GM18526 (cell line): ENCODE data around the gene NCAN.

Source experiments
- POLR2A ChIP-seq: IDR thresholded peaks from 3 replicates; pipeline ENCODE4 v1.6.1; 2011; ENCODE audit not compliant: insufficient read length; ENCODE audit errors: extremely low read depth

The NCAN gene

DNA sequence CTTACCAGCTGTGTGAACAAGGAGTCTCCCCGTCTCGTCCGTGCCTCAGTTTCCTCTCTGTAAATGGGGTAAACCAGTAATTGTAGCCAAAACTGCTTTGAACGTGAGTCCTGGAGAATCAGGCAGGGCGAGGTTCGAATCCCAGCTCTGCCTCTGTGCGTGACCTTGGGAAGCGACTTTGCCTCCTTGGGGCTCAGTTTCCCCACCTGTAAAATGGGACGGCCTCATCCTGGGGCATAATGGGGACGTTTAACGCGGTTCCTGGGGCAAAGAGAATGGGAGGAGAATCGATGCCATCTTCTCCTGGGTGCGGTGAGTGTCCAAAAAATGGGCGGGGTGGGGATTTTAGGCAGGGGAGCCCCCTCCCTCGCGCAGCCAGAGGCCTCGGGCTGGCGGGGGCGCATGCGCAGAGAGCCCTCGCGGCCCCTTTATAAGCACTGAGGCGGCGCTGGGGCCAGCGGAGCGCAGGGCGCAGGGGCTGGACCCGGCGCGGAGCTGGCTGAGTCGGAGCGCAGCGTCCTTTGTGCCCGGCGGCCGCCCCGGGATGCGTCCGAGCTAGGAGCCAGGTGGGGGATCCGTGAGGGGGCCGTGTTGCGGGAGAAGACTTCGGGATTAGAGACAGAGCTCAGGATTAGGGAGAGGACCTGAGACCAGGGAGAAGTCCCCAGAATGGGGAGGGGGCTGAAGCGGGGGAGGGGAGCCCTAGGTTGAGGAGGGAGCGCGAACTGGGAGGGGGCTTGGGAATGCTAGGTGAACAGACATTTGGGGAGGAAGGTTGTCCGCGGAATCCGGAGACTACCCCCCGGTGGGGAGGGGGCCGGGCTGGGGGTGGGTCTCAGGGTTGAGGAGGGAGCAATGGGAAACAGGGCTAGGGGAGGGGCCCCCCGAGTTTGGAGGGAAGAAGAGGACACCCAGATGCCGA lies at the start of gene NCAN:
Gene NCAN (plus strand): TSS at position 460 of the 922 bp plus-strand sequence. CDS start 4,996 bp downstream, outside the sequence.
- no peak for TF ChIP-seq POLR2A

DNA sequence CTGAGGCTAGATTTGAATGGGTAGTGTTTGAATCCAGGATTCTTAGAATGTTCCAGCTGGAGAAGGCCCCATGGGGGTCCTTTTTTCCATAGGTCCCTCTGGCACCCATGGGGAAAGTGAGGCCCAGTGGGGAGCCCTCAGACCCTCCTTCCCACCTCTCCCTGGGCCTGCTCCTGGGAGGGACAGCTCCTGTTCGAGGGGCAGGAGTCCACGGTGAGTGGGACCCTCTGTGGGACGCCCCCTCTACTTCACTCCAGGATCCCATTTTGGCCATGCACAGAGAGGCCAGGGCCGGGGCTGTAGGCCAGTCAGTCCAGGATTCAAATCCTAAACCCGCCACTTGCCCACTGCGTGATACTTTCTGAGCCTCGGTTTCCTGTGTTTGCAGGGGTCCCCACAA lies 49.3 kb upstream of the NCAN start:
- TF ChIP-seq POLR2A: no peak

DNA sequence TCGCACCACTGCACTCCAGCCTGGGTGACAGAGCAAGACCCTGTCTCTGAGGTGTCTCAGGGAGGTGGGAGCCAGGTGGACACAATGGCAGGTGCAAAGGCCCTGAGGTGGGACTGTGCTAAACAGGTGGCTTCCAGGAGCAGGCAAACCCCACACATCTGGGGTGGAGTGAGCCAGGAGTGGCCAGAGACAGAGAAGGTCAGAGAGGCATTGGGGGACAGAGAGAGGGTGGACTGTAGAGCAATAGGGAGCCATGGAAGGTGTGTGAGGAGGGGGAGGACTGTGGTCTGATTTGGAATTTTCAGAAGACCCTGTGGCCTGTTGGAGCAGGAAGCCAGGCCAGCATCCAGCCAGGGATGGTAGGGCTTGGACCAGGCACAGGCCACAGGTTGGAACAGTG lies 46.4 kb upstream of the NCAN start:
- no peak for TF ChIP-seq POLR2A

DNA sequence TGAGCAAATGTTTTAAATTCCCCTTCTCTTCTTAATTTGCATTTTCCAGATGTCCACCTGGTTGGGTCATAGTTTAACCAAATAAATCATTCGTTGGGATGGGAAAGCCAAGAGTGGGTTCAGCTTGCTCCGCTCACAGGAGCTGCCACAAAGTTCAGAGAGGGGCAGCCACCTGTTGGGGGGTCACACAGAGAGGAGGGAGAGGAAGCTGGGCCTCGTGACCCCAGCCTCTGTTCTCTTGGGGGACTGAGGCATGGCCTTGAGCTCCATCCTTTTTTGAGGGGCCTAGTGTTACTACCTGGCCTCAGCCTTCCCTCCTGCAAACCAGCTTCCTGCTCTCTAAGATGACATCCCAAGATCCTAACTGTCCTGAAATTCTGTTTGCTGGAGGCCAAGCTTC lies 44.1 kb upstream of the NCAN start:
- no peak for TF ChIP-seq POLR2A

DNA sequence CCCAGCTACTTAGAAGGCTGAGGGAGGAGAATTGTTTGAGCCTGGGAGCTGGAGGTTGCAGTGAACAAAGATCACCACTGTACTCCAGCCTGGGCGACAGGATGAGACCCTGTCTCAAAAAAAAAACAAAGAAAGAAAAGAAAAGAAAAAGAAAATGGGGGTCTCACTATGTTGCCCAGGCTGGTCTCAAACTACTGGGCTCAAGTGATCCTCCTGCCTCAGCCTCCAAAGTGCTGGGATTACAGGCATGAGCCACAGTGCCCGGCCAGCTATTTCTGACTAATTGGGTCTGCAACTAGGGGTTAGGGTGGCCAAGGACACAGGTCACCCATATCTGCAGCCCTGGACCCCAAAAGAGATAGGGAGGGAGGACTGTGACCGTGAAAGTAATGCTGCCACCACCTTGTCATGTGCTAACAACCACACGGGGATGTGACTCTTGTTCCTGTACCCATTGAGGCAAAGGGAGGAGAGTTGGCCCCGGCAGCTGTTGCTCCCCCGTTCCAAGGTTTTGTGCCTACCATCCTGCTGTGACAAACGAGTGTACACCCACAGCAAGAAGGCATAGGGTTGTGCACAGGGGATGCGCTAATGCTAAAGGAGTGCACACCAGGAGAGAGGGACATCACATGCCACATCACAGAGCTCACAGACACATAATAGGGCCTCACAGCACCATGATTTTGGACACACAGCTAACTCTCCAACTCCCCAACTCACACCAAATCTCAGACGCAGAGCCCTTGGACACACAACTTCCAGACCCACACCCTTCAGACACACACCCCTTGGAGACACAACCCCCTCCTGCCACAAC lies 42.3 kb upstream of the NCAN start:
- no peak for TF ChIP-seq POLR2A

DNA sequence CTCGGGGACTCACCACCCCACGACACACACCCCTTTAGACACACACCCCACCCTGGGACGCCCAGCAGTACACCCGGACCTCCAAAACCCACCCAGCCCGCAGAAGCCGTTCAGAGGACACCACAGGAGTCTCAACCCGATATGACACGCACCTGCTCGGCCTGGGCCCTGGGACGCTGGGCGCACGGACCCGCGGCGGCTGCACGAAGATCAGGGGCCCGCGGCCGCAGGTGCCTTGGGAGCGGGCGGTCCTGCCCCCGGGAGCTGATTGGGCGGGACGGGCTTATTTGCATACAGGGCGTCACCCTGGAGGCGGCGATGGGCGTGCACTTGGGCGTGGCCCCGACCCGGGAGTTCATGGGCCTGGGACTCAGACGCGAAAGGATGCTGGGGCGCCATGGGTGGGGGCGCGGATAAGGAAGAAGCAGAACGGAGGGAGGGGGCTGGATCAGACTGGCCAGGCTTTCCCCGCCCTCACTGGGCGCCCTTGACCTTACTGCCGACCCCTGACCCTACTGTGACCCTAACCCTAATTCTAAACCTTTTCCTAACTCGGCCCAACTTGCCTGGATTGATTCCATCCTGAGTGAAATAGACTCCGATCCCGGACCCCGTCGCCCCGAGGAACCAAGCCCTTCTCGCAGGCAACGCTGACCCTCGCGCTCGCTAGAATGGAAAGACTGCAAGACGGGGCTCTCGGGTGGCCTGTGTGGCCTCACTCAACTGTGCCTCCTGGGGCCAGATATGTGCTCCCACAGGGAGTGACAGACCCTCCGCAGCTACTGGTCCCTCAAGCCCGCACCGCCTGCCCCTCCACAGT lies 41.5 kb upstream of the NCAN start, which contains the start of gene MEF2B:
Gene MEF2B (minus strand): TSS at position 211 of the 820 bp plus-strand sequence. CDS start 19,528 bp downstream, outside the sequence.
- TF ChIP-seq POLR2A: peak; percentile 95

DNA sequence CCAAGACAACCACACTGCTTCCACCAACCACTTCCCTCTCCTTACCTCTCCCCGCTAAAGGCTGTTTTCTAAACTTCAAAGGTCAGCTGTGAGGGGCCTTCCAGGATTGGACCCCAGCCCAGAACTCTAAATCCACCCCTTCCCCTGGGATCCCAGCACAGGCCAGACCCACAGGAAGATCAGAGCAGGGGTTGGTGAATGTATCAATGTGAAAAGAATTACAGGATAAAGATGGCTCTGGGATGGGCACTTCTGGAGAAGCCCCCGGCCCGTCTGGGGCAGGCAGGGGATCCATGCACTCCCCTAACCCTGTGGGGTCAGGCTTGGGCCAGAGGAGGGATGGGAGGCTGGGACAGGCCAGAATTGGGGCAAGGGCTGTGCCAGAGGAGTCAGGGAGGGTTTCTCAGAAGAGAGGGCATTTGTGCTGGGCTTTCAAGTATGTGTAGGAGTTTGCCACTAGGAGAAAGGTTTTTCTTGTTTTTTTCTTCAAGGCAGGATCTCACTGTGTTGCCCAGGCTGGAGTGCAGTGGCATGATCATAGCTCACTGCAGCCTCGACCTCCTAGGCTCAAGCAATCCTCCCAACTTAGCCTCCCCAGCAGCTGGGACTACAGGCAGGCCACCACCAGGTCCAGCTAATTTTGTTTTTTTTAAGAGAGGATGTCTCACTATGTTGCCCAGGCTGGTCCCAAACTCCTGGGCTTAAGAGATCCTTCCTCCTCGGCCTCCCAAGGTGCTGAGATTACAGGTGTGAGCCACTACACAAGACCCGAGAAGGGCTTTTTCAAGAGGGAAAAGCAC lies 40.7 kb upstream of the NCAN start:
- no peak for TF ChIP-seq POLR2A

DNA sequence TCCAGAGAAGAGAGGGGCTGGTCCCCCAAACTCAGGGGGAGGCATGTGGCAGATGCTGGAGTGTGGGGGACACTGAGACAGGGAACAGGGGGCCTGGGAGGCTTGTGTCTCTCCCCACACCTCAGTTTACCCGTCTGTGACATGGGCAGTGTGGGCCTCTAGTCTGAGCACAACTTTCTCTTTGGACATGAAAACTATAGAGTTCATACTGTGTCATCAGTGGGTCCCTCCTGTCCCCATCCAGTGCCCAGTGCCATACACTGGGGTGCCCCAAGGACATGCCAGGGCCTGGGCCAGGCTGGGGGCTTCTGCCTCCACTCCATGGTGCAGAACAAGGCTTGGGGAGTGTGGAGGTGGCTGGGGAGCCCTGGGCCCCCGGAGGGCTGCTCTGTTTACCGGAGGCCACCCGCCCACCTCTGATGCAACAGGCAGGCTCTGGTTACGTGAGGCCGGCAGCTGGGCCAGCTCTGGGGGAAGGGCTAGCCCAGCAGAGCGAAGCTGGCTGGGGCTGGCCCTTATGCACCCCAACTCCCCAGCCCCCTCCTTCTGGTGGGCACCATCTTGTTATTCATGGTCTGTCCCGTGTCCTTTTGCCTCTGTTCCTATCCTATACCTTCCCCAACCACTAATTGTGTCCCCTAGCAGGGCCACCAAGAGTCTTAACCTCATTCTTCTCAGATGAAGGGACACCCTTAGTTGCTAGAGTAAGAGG lies 39.8 kb upstream of the NCAN start:
- no peak for TF ChIP-seq POLR2A

DNA sequence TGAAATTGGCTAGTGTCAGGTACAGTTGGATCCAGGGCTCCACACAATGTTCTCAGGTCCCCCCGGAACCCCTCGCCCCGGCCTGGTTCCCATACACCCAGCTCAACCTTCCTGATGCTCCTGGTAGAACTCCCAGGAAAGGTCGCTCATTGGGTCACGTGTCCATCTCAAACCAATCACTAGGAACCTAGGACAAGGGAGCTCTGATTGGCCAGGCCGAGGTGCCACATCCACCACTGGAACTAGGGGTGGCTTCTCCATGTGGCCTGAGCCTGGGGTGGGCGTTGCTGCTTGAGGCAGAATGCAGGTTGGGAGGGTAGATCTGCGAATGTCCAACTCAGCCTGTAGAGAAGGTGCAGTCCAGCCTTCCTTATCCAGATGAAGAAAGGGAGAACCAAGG lies 34.8 kb upstream of the NCAN start:
- no peak for TF ChIP-seq POLR2A

DNA sequence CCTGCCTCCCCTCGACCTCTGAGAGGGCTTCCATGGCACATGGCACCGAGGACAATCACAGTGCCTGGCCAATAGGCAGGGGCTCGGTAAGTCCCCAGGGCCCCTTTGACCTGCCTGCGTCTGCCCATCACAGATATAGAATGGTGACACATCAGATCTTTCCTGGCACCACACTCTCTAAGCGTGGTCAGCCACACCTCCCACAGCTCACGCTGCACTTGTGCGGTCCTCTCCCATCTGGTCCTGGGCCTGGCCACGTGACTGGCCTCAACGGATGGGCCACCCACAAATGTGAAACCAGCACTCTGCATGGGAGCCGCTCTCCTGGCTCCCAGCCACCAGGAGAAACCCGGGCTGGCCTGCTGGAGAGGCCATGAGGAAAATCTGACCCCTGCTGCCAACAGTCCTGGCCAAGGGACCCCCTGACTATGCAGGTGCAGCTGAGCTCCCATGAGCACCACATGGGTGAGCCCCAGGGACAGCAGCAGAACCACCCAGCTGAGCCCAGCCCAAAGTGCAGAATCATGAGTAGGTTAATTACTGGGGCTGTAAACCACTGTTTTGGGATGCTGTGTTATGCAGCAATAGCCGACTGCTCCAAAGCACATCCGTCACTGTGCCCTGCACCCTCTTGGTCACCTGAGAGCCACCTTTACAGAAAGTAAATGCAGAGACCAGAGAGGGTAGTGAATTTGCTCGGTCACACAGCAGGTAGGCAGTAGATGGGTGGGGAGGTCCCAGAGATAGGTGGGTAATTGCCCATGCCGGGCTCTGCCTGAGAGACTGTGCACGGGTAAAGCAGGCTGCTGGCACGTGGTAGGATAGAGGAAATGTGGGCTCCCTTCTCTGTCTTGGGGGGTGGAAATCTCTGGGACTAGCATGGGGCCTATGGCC lies 32.0 kb upstream of the NCAN start:
- TF ChIP-seq POLR2A: no peak

DNA sequence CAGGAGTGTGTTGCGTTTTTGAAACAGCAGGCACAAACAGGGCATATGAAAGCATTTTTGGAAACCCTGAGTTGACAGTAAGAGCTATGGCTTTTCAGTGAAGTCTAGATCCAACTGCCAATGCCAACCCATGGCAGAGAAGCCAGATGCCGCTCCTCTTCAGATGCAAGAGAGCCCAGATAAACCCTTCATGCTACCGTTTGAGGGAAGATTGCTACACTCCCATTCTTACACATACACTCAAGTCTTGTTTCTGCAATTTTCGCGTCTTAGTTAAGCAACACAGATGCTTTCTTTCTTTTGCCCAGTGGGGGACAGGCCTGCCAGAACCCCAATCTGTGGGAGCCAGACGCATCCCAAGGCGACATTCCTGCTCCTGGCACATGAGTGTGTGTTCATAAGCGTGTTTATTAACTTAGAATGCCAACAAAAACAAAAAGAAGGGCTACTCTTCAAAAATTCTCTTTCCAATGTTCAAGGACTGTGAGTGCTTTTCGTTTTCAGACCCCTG lies 30.2 kb upstream of the NCAN start:
- TF ChIP-seq POLR2A: no peak
